MM.1S (cell line): Measurements from ENCODE around the gene SSBP2.
A peak's percentile ranks its signal among the peaks of the same experiment; 100 is the strongest.

ENCODE experiments used
- DNase-seq: peaks from one replicate; pipeline ENCODE4 v3.0.0-alpha.2; 2015
- H2AFZ ChIP-seq: fragments of 300-600 bp; sonication (generic); 2 replicates; pipeline ENCODE4 v1.6.0; 2016; ENCODE audit warnings: antibody characterized with exemption, low read length
- H3F3A ChIP-seq: fragments of 300-600 bp; sonication (generic); 2 replicates; pipeline ENCODE4 v1.6.1; 2016; ENCODE audit warnings: mild to moderate bottlenecking, antibody characterized with exemption, low read length, moderate library complexity, mixed read lengths; ENCODE audit not compliant: insufficient read depth
- H3K27ac ChIP-seq: fragments of 300-600 bp; sonication (generic); 2 replicates; pipeline ENCODE4 v1.5.1; 2016; ENCODE audit warnings: mild to moderate bottlenecking, low read length
- H3K27me3 ChIP-seq: fragments of 300-600 bp; sonication (generic); replicated peaks from 2 replicates; pipeline ENCODE4 v1.6.0; 2016; ENCODE audit warnings: low read length; ENCODE audit not compliant: insufficient read depth
- H3K36me3 ChIP-seq: fragments of 300-600 bp; sonication (generic); replicated peaks from 2 replicates; pipeline ENCODE4 v1.6.1; 2016; ENCODE audit warnings: mild to moderate bottlenecking, low read length, mixed read lengths; ENCODE audit not compliant: insufficient read depth
- H3K4me1 ChIP-seq: fragments of 300-600 bp; sonication (generic); 2 replicates; pipeline ENCODE4 v1.6.1; 2016; ENCODE audit warnings: low read length, mixed read lengths
- H3K4me2 ChIP-seq: fragments of 300-600 bp; sonication (generic); 2 replicates; pipeline ENCODE4 v1.6.0; 2016; ENCODE audit warnings: low read depth, low read length
- H3K4me3 ChIP-seq: fragments of 300-600 bp; sonication (generic); 2 replicates; pipeline ENCODE4 v1.5.1; 2016; ENCODE audit warnings: low read length, mixed read lengths
- H3K79me2 ChIP-seq: fragments of 300-600 bp; sonication (generic); 2 replicates; pipeline ENCODE4 v1.6.1; 2016; ENCODE audit warnings: mixed run types, low read length, mixed read lengths
- H3K9ac ChIP-seq: fragments of 300-600 bp; sonication (generic); 2 replicates; pipeline ENCODE4 v1.6.1; 2016; ENCODE audit warnings: low read length, mixed read lengths
- H3K9me2 ChIP-seq: fragments of 300-600 bp; sonication (generic); replicated peaks from 2 replicates; pipeline ENCODE4 v1.6.1; 2016; ENCODE audit warnings: mild to moderate bottlenecking, low read length, mixed read lengths; ENCODE audit not compliant: insufficient read depth
- H3K9me3 ChIP-seq: fragments of 300-600 bp; sonication (generic); replicated peaks from 2 replicates; pipeline ENCODE4 v1.6.1; 2016; ENCODE audit warnings: mild to moderate bottlenecking, low read length, mixed read lengths; ENCODE audit not compliant: insufficient read depth
- H4K20me1 ChIP-seq: fragments of 300-600 bp; sonication (generic); 2 replicates; pipeline ENCODE4 v1.6.1; 2016; ENCODE audit warnings: mild to moderate bottlenecking, low read length, moderate library complexity, mixed read lengths; ENCODE audit not compliant: insufficient read depth
- CTCF ChIP-seq: fragments of 300-600 bp; sonication (generic); IDR thresholded peaks from 2 replicates; pipeline ENCODE4 v1.5.1; 2016; ENCODE audit warnings: antibody characterized with exemption, low read length, mixed read lengths
- EZH2 ChIP-seq: fragments of 300-600 bp; sonication (generic); optimal IDR thresholded peaks from 2 replicates; pipeline ENCODE3; 2017; ENCODE audit warnings: low read depth, mild to moderate bottlenecking, antibody characterized with exemption, low read length, mixed read lengths
- EZH2phosphoT487 ChIP-seq: fragments of 300-600 bp; sonication (generic); IDR thresholded peaks from 2 replicates; pipeline ENCODE4 v1.6.1; 2018; ENCODE audit warnings: antibody characterized with exemption, low read length

The SSBP2 gene

GRCh38 chr5:81753429-81753828, 2.5 kb upstream of the SSBP2 start:
- Histone ChIP-seq H3K9me2 (no peaks in the 10 kb centered on the region), H3K27ac (no peak overlapping the region), H3K9me3 (no peaks in the 10 kb centered on the region), H3K4me1 (peaks cover 15% of the 10 kb centered on the region), H3K9ac (no peak overlapping the region), H3K36me3 (no peaks in the 10 kb centered on the region), H3F3A (peaks cover 9% of the 10 kb centered on the region), H2AFZ (no peak overlapping the region), H4K20me1 (no peaks in the 10 kb centered on the region), H3K4me3 (no peak overlapping the region), H3K27me3 (no peaks in the 10 kb centered on the region), H3K4me2 (no peak overlapping the region), H3K79me2 (peaks cover 20% of the 10 kb centered on the region)
- no peak for DNase-seq
- TF ChIP-seq CTCF (no peak), EZH2 (no peak), EZH2phosphoT487 (no peak)

DNA sequence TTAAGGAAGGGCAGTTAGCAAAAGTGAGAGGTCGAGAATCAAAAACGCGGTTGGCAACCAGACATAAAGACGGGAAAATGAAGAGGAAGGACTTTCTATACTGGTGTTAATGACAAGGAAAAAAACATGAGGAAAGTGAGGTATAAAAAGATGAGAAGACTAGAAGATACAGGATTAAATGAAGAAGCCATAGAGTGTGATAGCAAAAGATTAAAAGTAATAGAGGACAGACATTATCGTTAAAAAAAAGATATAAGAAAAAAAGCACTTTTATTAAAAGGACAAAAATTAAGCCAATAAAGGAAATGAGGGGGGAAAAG, 1.7 kb upstream of the SSBP2 start:
- H2AFZ ChIP-seq: no peak overlapping the region
- peaks cover 9% of the 10 kb centered on the region for H3F3A ChIP-seq
- H3K27me3 ChIP-seq: no peaks in the 10 kb centered on the region
- peaks cover 28% of the 10 kb centered on the region for H3K79me2 ChIP-seq
- peaks cover 22% of the 10 kb centered on the region for H3K4me1 ChIP-seq
- no peaks in the 10 kb centered on the region for H3K9me2 ChIP-seq
- no peaks in the 10 kb centered on the region for H4K20me1 ChIP-seq
- H3K4me2 ChIP-seq: no peak overlapping the region
- H3K9ac ChIP-seq: no peak overlapping the region
- H3K9me3 ChIP-seq: no peaks in the 10 kb centered on the region
- H3K36me3 ChIP-seq: no peaks in the 10 kb centered on the region
- H3K4me3 ChIP-seq: no peak overlapping the region
- TF ChIP-seq EZH2phosphoT487 (no peak), CTCF (no peak), EZH2 (no peak)
- no peak for DNase-seq
- no peak overlapping the region for H3K27ac ChIP-seq

- Histone ChIP-seq H3K79me2 (peaks cover 34% of the 10 kb centered on the region), H3F3A (peaks cover 9% of the 10 kb centered on the region), H4K20me1 (peaks cover 3% of the 10 kb centered on the region), H3K36me3 (no peaks in the 10 kb centered on the region), H3K9ac (peak overlapping the region; percentile 87), H3K4me1 (peaks cover 24% of the 10 kb centered on the region), H3K27me3 (no peaks in the 10 kb centered on the region), H2AFZ (peak overlapping the region; percentile 76), H3K9me2 (no peaks in the 10 kb centered on the region), H3K9me3 (no peaks in the 10 kb centered on the region), H3K27ac (peak overlapping the region; percentile 81; the same call in 1 of the 2 replicates), H3K4me2 (peak overlapping the region; percentile 77), H3K4me3 (peak overlapping the region; percentile 62)
- no peak for DNase-seq
- no peak for TF ChIP-seq EZH2
- TF ChIP-seq CTCF: no peak
- TF ChIP-seq EZH2phosphoT487: no peak
Measured at GRCh38 chr5:81751836-81752643, 1.1 kb upstream of the SSBP2 start.
